Neural progenitor cell (in vitro differentiated cells): Measurements from ENCODE around the gene PACRGL. TPM values are rescaled to one million over a fixed set of nuclear protein-coding genes. Genes with fewer than 3 reads are reported as not detected.
"Not testable (repeated sequence)": the region's sequence is repeated elsewhere in the genome, so short reads cannot be mapped to it uniquely, and the experiment has no call there.

Source experiments
- DNase-seq: peaks from one replicate; pipeline ENCODE4 v3.0.0-alpha.2; 2016; ENCODE audit warnings: low spot score
- H2AFZ ChIP-seq: fragments of 200-600 bp; sonication (generic); replicated peaks from 2 replicates; pipeline ENCODE4 v1.6.1; 2016; ENCODE audit warnings: antibody characterized with exemption
- H3F3A ChIP-seq: fragments of 200-600 bp; sonication (generic); 2 replicates; pipeline ENCODE4 v1.6.1; 2016; ENCODE audit warnings: antibody characterized with exemption, low read depth
- H3K27ac ChIP-seq: fragments of 200-600 bp; sonication (generic); 2 replicates; pipeline ENCODE4 v1.5.1; 2016; ENCODE audit warnings: mild to moderate bottlenecking
- H3K27me3 ChIP-seq: fragments of 200-600 bp; sonication (generic); 2 replicates; pipeline ENCODE4 v1.6.1; 2016; ENCODE audit warnings: mild to moderate bottlenecking, moderate library complexity
- H3K36me3 ChIP-seq: fragments of 200-600 bp; sonication (generic); 2 replicates; pipeline ENCODE4 v1.5.1; 2016
- H3K4me1 ChIP-seq: fragments of 200-600 bp; sonication (generic); 2 replicates; pipeline ENCODE4 v1.6.1; 2016; ENCODE audit warnings: mixed run types
- H3K4me2 ChIP-seq: fragments of 200-600 bp; sonication (generic); 2 replicates; pipeline ENCODE4 v1.6.1; 2016
- H3K4me3 ChIP-seq: fragments of 200-600 bp; sonication (generic); 2 replicates; pipeline ENCODE4 v1.5.1; 2016
- H3K79me2 ChIP-seq: fragments of 200-600 bp; sonication (generic); 2 replicates; pipeline ENCODE4 v1.6.1; 2016; ENCODE audit warnings: low read depth
- H3K9ac ChIP-seq: fragments of 200-600 bp; sonication (generic); 2 replicates; pipeline ENCODE4 v1.6.1; 2016
- H3K9me3 ChIP-seq: fragments of 200-600 bp; sonication (generic); 2 replicates; pipeline ENCODE4 v1.5.1; 2016; ENCODE audit warnings: low read depth
- H4K20me1 ChIP-seq: fragments of 200-600 bp; sonication (generic); 2 replicates; pipeline ENCODE4 v1.6.1; 2016; ENCODE audit warnings: low read depth
- H3K27ac Mint-ChIP-seq: 3 replicates; pipeline ENCODE4 v1.8.0; 2021; ENCODE audit warnings: mixed read lengths
- H3K27me3 Mint-ChIP-seq: 2 replicates; pipeline ENCODE4 v1.8.0; 2022; ENCODE audit warnings: low read depth, mild to moderate bottlenecking, inconsistent platforms, moderate library complexity, mixed read lengths; ENCODE audit not compliant: insufficient read depth
- H3K36me3 Mint-ChIP-seq: 3 replicates; pipeline ENCODE4 v1.8.0; 2021; ENCODE audit warnings: mixed read lengths
- H3K4me1 Mint-ChIP-seq: 3 replicates; pipeline ENCODE4 v1.8.0; 2021; ENCODE audit warnings: mixed read lengths
- H3K4me3 Mint-ChIP-seq: 3 replicates; pipeline ENCODE4 v1.8.0; 2021; ENCODE audit warnings: mild to moderate bottlenecking, moderate library complexity, mixed read lengths
- H3K9me3 Mint-ChIP-seq: 3 replicates; pipeline ENCODE4 v1.8.0; 2020; ENCODE audit warnings: mixed read lengths
- EZH2 ChIP-seq: fragments of 200-600 bp; sonication (generic); IDR thresholded peaks from 2 replicates; pipeline ENCODE4 v1.6.1; 2017; ENCODE audit warnings: antibody characterized with exemption, mild to moderate bottlenecking, moderate library complexity
- EZH2phosphoT487 ChIP-seq: fragments of 200-600 bp; sonication (generic); IDR thresholded peaks from 2 replicates; pipeline ENCODE4 v1.6.1; 2017; ENCODE audit warnings: antibody characterized with exemption
- total RNA-seq: library from RNA; depleted of rRNA; stranded (reverse); fragments of >200 nt; gene quantifications from 2 replicates; pipeline ENCODE4 v1.2.3, GENCODE V29; 2015; ENCODE audit warnings: low replicate concordance
- TF ChIP-seq, protein P1 (sequence below): fragments of 200-600 bp; sonication (generic); IDR thresholded peaks from 2 replicates; pipeline ENCODE4 v1.5.1; 2017; ENCODE audit warnings: antibody characterized with exemption, mild to moderate bottlenecking

Gene PACRGL
- total RNA-seq, 1 donor from 2014 or later, result 27.0 TPM

DNA sequence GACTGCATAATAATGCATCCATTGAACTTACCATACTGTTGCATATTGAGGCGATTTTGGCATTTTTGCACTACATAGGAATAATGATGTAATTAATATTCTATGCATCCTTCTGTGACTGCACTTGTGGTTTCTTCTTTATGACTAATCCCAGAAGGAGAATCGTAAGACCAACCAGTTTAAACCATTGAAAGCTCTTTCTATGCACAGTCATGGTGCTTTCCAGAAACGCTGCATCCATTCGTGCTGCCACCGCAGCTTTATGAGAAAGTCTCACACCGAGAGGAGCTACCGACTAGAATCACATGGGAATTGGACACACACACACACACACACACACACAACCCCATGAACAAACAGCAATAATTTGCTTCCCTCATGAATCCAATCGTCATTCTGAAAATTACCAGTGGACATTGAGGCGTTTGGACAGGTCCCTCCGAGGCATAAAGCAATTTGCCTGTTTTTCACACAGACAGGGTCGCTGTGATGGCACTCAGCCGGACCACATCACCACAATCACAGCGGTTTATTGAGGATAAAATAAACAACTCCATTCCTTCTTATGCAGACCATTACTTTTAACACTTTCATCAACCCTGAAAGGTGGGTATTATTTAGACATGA lies 64.2 kb downstream of the PACRGL start:
- Histone ChIP-seq H3K36me3 (no peaks in the 10 kb centered on the region), H3K4me3 (no peak overlapping the region), H3K27me3 (no peaks in the 10 kb centered on the region), H3K9me3 (no peaks in the 10 kb centered on the region), H2AFZ (no peak overlapping the region), H3K4me2 (no peak overlapping the region), H3K4me1 (no peaks in the 10 kb centered on the region), H3K9ac (no peak overlapping the region), H3F3A (no peaks in the 10 kb centered on the region), H3K79me2 (no peaks in the 10 kb centered on the region), H4K20me1 (no peaks in the 10 kb centered on the region), H3K27ac (no peak overlapping the region)
- peaks cover 4% of the 10 kb centered on the region for H3K36me3 Mint-ChIP-seq
- no peaks in the 10 kb centered on the region for H3K27me3 Mint-ChIP-seq
- no peaks in the 10 kb centered on the region for H3K4me1 Mint-ChIP-seq
- TF ChIP-seq, protein P1, sequence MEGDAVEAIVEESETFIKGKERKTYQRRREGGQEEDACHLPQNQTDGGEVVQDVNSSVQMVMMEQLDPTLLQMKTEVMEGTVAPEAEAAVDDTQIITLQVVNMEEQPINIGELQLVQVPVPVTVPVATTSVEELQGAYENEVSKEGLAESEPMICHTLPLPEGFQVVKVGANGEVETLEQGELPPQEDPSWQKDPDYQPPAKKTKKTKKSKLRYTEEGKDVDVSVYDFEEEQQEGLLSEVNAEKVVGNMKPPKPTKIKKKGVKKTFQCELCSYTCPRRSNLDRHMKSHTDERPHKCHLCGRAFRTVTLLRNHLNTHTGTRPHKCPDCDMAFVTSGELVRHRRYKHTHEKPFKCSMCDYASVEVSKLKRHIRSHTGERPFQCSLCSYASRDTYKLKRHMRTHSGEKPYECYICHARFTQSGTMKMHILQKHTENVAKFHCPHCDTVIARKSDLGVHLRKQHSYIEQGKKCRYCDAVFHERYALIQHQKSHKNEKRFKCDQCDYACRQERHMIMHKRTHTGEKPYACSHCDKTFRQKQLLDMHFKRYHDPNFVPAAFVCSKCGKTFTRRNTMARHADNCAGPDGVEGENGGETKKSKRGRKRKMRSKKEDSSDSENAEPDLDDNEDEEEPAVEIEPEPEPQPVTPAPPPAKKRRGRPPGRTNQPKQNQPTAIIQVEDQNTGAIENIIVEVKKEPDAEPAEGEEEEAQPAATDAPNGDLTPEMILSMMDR, result no peak
- TF ChIP-seq EZH2 (no peak), EZH2phosphoT487 (no peak)
- no peak overlapping the region for H3K27ac Mint-ChIP-seq
- H3K9me3 Mint-ChIP-seq, result no peaks in the 10 kb centered on the region
- DNase-seq, result no peak
- no peak overlapping the region for H3K4me3 Mint-ChIP-seq

- Histone ChIP-seq H3K79me2 (no peaks in the 10 kb centered on the region), H3K36me3 (no peaks in the 10 kb centered on the region), H3K4me1 (no peaks in the 10 kb centered on the region), H3K27ac (no peak overlapping the region), H3K9ac (no peak overlapping the region), H3K4me3 (no peak overlapping the region), H3F3A (no peaks in the 10 kb centered on the region), H2AFZ (peak overlapping the region; percentile 80), H3K4me2 (no peak overlapping the region), H3K27me3 (no peaks in the 10 kb centered on the region), H4K20me1 (no peaks in the 10 kb centered on the region), H3K9me3 (no peaks in the 10 kb centered on the region)
- TF ChIP-seq EZH2, result no peak
- TF ChIP-seq, protein P1, result peak; percentile 80
- Mint-ChIP-seq H3K36me3 (no peaks in the 10 kb centered on the region), H3K27me3 (peaks cover 2% of the 10 kb centered on the region), H3K9me3 (no peaks in the 10 kb centered on the region), H3K4me3 (no peak overlapping the region), H3K27ac (no peak overlapping the region), H3K4me1 (no peaks in the 10 kb centered on the region)
- peak; percentile 85 for DNase-seq
Measured at GRCh38 chr4:20773144-20773997, 73.1 kb downstream of the PACRGL start.

DNA sequence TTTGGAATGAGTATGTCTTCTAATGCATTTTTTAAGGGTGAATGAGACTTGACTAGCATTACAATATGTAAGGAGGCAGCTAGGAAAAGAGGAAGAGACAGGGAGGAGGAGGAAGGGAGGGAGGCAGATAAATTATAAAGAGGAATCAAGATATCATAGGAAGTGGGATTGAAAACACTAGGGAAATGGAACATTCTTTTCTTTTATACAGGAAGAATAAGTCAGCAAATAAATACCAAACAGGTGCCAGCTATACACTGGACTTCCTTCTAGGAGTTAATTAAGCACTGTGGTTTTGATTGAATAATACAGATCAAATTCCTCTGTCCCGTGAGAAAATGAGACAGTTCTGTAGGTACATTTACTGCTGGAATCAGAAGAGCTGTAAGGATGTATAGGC lies 78.6 kb downstream of the PACRGL start:
- Histone ChIP-seq H3K27ac (no peak overlapping the region), H3F3A (no peaks in the 10 kb centered on the region), H3K36me3 (no peaks in the 10 kb centered on the region), H3K9ac (no peak overlapping the region), H3K4me3 (no peak overlapping the region), H3K27me3 (no peaks in the 10 kb centered on the region), H3K4me2 (no peak overlapping the region), H3K4me1 (no peaks in the 10 kb centered on the region), H4K20me1 (no peaks in the 10 kb centered on the region), H3K79me2 (no peaks in the 10 kb centered on the region), H2AFZ (no peak overlapping the region), H3K9me3 (no peaks in the 10 kb centered on the region)
- H3K9me3 Mint-ChIP-seq, result peaks cover 19% of the 10 kb centered on the region
- no peak overlapping the region for H3K27ac Mint-ChIP-seq
- DNase-seq, result no peak
- no peaks in the 10 kb centered on the region for H3K4me1 Mint-ChIP-seq
- TF ChIP-seq EZH2phosphoT487 (no peak), EZH2 (no peak)
- TF ChIP-seq, protein P1, result no peak
- H3K4me3 Mint-ChIP-seq, result no peak overlapping the region
- no peaks in the 10 kb centered on the region for H3K36me3 Mint-ChIP-seq
- no peaks in the 10 kb centered on the region for H3K27me3 Mint-ChIP-seq

GRCh38 chr4:20783134-20783533 lies 82.9 kb downstream of the PACRGL start:
- H3K4me1 ChIP-seq, H3K9ac ChIP-seq, H3K4me3 Mint-ChIP-seq, H3K36me3 Mint-ChIP-seq, H3K36me3 ChIP-seq, H4K20me1 ChIP-seq, H3K27ac Mint-ChIP-seq, DNase-seq, H3K4me1 Mint-ChIP-seq, H3K27me3 ChIP-seq, H3K4me2 ChIP-seq, H3K9me3 ChIP-seq, H2AFZ ChIP-seq, H3K79me2 ChIP-seq, H3K27ac ChIP-seq, H3K27me3 Mint-ChIP-seq, H3K4me3 ChIP-seq, H3F3A ChIP-seq: not testable (repeated sequence)
- peaks cover 19% of the 10 kb centered on the region for H3K9me3 Mint-ChIP-seq
